Measurements from ENCODE around the gene IPO4.

DNA sequence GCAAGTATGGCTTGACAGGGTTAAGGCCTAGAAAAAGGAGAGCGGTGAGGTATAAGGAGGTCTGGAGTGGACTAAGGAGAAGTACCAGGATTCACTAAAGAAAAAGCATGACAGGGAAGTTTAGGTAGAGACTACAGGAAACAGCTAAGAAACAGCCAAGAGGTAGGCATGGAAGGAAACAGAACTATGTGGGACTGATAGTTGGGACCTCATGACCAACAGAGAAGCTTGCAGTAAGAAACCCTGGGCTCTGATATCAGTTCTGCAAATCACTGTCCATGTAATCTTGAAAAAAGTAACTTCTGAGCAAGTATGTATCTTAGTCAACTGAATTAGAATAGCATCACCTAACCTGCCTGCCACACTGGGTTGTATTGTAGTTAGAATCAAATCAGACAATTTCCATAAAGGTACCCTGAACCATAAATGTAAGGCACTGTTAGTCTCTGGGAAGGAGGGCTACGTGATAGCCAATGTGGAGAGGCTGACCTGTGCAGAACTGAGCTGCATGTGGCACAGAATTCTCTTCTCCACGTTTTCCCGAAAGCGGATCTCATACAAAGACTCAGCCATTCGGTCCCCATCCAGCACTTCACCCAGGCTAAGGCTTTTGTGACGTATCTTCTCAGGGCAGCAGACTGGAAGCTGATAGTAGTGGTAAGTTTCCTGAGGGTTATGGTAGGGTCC, 5.7 kb upstream of the IPO4 start:
- TF ChIP-seq CTCF (conservative IDR thresholded peaks at IDR 0.05 in 1 of 2, IDR thresholded peaks at IDR 0.05 in 1 of 2; ENCODE audit: low read depth in 1 of 2, low read length in 2 of 2) (no peak), EZH2 (IDR thresholded peaks at IDR 0.05; ENCODE audit: low read length, missing control alignments) (no peak)

All from fibroblast of lung (primary cell).